Type B pancreatic cell (in vitro differentiated cells): Measurements from ENCODE around the gene SERPINE2. TPM values are rescaled to one million over a fixed set of nuclear protein-coding genes. Genes with fewer than 3 reads are reported as not detected.

Experiments used
- DNase-seq: peaks from one replicate; pipeline ENCODE4 v3.0.0; 2021; ENCODE audit warnings: mixed read lengths; ENCODE audit not compliant: unreplicated experiment; ENCODE audit errors: extremely low spot score
- H3K27ac Mint-ChIP-seq: 2 replicates; pipeline ENCODE4 v1.8.0; 2021; ENCODE audit warnings: mild to moderate bottlenecking, mixed read lengths
- H3K27me3 Mint-ChIP-seq: 2 replicates; pipeline ENCODE4 v1.8.0; 2021; ENCODE audit warnings: mixed read lengths
- H3K36me3 Mint-ChIP-seq: 2 replicates; pipeline ENCODE4 v1.8.0; 2021; ENCODE audit warnings: mixed read lengths
- H3K4me1 Mint-ChIP-seq: one replicate; pipeline ENCODE4 v1.8.0; 2021; ENCODE audit warnings: mixed read lengths; ENCODE audit not compliant: unreplicated experiment
- H3K4me3 Mint-ChIP-seq: 2 replicates; pipeline ENCODE4 v1.8.0; 2021; ENCODE audit warnings: mild to moderate bottlenecking, mixed read lengths
- H3K9me3 Mint-ChIP-seq: 2 replicates; pipeline ENCODE4 v1.8.0; 2021; ENCODE audit warnings: mixed read lengths
- CTCF ChIP-seq: fragments of 200-600 bp; sonication (generic); conservative IDR thresholded peaks from 2 replicates; pipeline ENCODE4 v1.5.0; 2021; ENCODE audit warnings: antibody characterized with exemption, mild to moderate bottlenecking
- total RNA-seq: library from RNA; stranded (reverse); gene quantifications from 2 replicates; pipeline ENCODE4 v1.2.1, GENCODE V29; 2021; ENCODE audit warnings: low replicate concordance

Gene SERPINE2
- total RNA-seq, 1 donor from 2014 or later, result 37.4 TPM

DNA sequence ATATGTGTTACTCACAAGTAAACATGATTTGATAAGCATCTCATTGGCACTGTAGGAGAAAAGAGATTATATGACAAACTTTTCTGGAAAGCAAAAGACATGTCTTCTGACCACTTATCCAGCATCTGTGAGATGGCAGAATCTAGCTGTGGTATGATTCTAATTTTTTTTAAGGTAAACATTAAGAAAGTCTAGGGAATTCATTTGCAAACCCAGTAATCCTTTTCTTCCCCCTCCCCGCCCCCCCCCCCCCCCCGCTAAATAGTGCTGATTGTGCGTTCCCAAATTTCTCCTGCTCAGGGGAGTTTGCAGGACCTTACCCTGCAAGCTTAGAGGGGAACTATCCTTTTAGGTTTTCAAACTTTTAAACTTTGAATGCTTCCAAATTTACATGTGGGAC lies 69.8 kb downstream of the SERPINE2 start:
- Mint-ChIP-seq H3K27ac (no peak overlapping the region), H3K36me3 (peaks cover 5% of the 10 kb centered on the region), H3K9me3 (no peaks in the 10 kb centered on the region), H3K4me1 (peaks cover 5% of the 10 kb centered on the region), H3K4me3 (no peak overlapping the region), H3K27me3 (no peaks in the 10 kb centered on the region)
- no peak for TF ChIP-seq CTCF
- no peak for DNase-seq

GRCh38 chr2:223967981-223968380 lies 71.1 kb downstream of the SERPINE2 start:
- H3K36me3 Mint-ChIP-seq, result peaks cover 5% of the 10 kb centered on the region
- H3K4me1 Mint-ChIP-seq, result peaks cover 9% of the 10 kb centered on the region
- no peaks in the 10 kb centered on the region for H3K9me3 Mint-ChIP-seq
- DNase-seq, result no peak
- no peak overlapping the region for H3K27ac Mint-ChIP-seq
- no peak for TF ChIP-seq CTCF
- H3K27me3 Mint-ChIP-seq, result no peaks in the 10 kb centered on the region
- H3K4me3 Mint-ChIP-seq, result no peak overlapping the region

GRCh38 chr2:223959688-223960087 lies 79.4 kb downstream of the SERPINE2 start:
- no peaks in the 10 kb centered on the region for H3K9me3 Mint-ChIP-seq
- DNase-seq, result no peak
- peaks cover 4% of the 10 kb centered on the region for H3K27me3 Mint-ChIP-seq
- peak overlapping the region; percentile 48 for H3K4me3 Mint-ChIP-seq
- H3K36me3 Mint-ChIP-seq, result peaks cover 4% of the 10 kb centered on the region
- no peak overlapping the region for H3K27ac Mint-ChIP-seq
- peaks cover 44% of the 10 kb centered on the region for H3K4me1 Mint-ChIP-seq
- no peak for TF ChIP-seq CTCF

GRCh38 chr2:223957092-223957851 lies 81.8 kb downstream of the SERPINE2 start, which contains the start of gene MRPL44:
MRPL44 (plus strand) TSS chr2:223957463; CDS start chr2:223957473, 10 bp downstream.
- DNase-seq, result peak; percentile 98
- Mint-ChIP-seq H3K4me3 (peak within 1 kb of the TSS; percentile 95), H3K9me3 (no peaks in the 10 kb centered on the region), H3K4me1 (peaks cover 39% of the 10 kb centered on the region), H3K27me3 (peaks cover 4% of the 10 kb centered on the region), H3K36me3 (peaks cover 3% of the 10 kb centered on the region), H3K27ac (peak within 1 kb of the TSS; percentile 92)
- peak; percentile 15 for TF ChIP-seq CTCF

DNA sequence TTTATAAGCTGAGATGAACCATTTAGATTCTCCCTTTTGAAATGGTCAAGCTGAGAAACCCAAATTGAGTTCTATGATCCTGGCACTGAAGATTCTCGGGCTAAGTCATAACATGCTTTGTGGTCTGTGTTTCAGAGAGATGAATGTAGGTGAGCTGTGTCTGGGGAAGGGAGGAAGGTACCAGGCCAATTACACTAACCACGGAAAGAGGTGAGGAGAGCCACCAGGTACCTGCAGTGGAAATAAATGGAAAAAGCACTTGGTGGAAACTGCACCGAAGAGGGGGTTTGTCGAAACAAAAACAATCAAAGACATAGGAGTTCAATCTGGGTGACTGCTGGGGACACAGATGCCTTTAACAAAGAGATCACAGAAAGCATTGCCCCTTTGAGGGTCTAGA lies 82.8 kb downstream of the SERPINE2 start:
- Mint-ChIP-seq H3K9me3 (no peaks in the 10 kb centered on the region), H3K36me3 (no peaks in the 10 kb centered on the region), H3K4me1 (peaks cover 29% of the 10 kb centered on the region), H3K4me3 (peak overlapping the region; percentile 95), H3K27ac (peak overlapping the region; percentile 68), H3K27me3 (peaks cover 4% of the 10 kb centered on the region)
- no peak for TF ChIP-seq CTCF
- no peak for DNase-seq
